Smooth muscle cell (in vitro differentiated cells): Measurements from ENCODE around the gene SPTLC3. TPM values are rescaled to one million over a fixed set of nuclear protein-coding genes. Genes with fewer than 3 reads are reported as not detected.

Experiments used
- DNase-seq: peaks from one replicate; lab custom pipeline; 2025; ENCODE audit not compliant: unreplicated experiment; lab: John Stamatoyannopoulos, UW
- H2AFZ ChIP-seq: fragments of 200-600 bp; sonication (generic); 2 replicates; pipeline ENCODE4 v1.6.0; 2016; ENCODE audit warnings: antibody characterized with exemption, low read depth, mild to moderate bottlenecking
- H3F3A ChIP-seq: fragments of 200-600 bp; sonication (generic); 2 replicates; pipeline ENCODE4 v1.6.0; 2017; ENCODE audit warnings: antibody characterized with exemption, low read depth
- H3K27ac ChIP-seq: fragments of 200-600 bp; sonication (generic); 2 replicates; pipeline ENCODE4 v1.5.1; 2016; ENCODE audit warnings: low read depth, mild to moderate bottlenecking
- H3K27me3 ChIP-seq: fragments of 200-600 bp; sonication (generic); 2 replicates; pipeline ENCODE4 v1.6.1; 2016; ENCODE audit warnings: low read depth, mild to moderate bottlenecking
- H3K36me3 ChIP-seq: fragments of 200-600 bp; sonication (generic); 2 replicates; pipeline ENCODE4 v1.5.1; 2016; ENCODE audit warnings: low read depth
- H3K4me1 ChIP-seq: fragments of 200-600 bp; sonication (generic); 2 replicates; pipeline ENCODE4 v1.5.1; 2016; ENCODE audit warnings: low read depth
- H3K4me2 ChIP-seq: fragments of 200-600 bp; sonication (generic); 2 replicates; pipeline ENCODE4 v1.6.0; 2016; ENCODE audit warnings: mild to moderate bottlenecking
- H3K4me3 ChIP-seq: fragments of 200-600 bp; sonication (generic); 2 replicates; pipeline ENCODE4 v1.5.1; 2016; ENCODE audit warnings: mild to moderate bottlenecking
- H3K79me2 ChIP-seq: fragments of 200-600 bp; sonication (generic); 2 replicates; pipeline ENCODE4 v1.6.0; 2016; ENCODE audit warnings: low read depth, mild to moderate bottlenecking
- H3K9ac ChIP-seq: fragments of 200-600 bp; sonication (generic); 2 replicates; pipeline ENCODE4 v1.6.0; 2016; ENCODE audit warnings: low read depth
- H3K9me3 ChIP-seq: fragments of 200-600 bp; sonication (generic); replicated peaks from 2 replicates; pipeline ENCODE4 v1.5.1; 2016; ENCODE audit warnings: low read depth
- H4K20me1 ChIP-seq: fragments of 200-600 bp; sonication (generic); 2 replicates; pipeline ENCODE4 v1.6.0; 2016; ENCODE audit warnings: low read depth
- WGBS: methylation state at CpG from one replicate; pipeline ENCODE4 v1.1.7; 2016; ENCODE audit warnings: low lambda C conversion rate; 5-methylcytosine and 5-hydroxymethylcytosine counted together
- polyA plus RNA-seq: library from polyadenylated mRNA; unstranded; fragments of >200 nt; fragmentation: Nextera tagmentation; extraction: Ambion mirVana; gene quantifications from 2 replicates; pipeline ENCODE4 v1.2.1, GENCODE V29; 2016
- total RNA-seq: library from RNA; depleted of rRNA; stranded (reverse); fragments of >200 nt; gene quantifications from 2 replicates; pipeline ENCODE4 v1.2.3, GENCODE V29; 2014
- TF ChIP-seq, protein P1 (sequence below): fragments of 200-600 bp; sonication (generic); IDR thresholded peaks from 2 replicates; pipeline ENCODE4 v1.5.1; 2017; ENCODE audit warnings: borderline replicate concordance, mild to moderate bottlenecking, antibody characterized with exemption; ENCODE audit not compliant: insufficient read depth, poor library complexity, severe bottlenecking

The SPTLC3 gene
- total and polyA plus RNA-seq, 2 experiments from 2014 or later, result 2.5 to 34.9 TPM

DNA sequence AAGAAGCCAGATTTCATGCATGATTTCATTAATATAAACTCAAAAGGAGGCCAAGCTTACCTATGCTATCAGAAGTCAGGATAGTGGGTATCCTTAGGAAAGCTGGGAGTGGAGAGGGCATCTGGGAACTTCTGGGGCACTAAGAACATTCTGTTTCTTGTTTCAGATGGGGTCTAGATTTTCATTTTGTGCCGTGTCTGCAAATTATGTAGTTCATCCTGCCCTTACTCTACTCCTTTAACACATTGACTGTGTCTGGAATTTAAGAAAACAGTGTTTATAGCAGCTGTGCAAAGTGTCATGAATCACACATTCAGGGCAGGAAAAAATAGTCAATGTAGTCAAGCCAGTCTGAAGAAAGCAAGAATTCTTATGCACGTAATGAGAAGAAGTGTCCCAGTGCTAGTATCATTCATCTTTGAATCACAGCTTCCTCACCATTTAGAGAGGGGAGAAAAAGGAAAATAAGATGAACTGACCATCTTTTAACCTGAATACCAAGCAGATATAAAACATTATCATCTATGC, 11.6 kb upstream of the SPTLC3 start:
- WGBS, result 81% methylated on average over 2 of the region's 2 CpGs
- DNase-seq, result no peak
- no peak overlapping the region for H3K4me3 ChIP-seq
- no peak overlapping the region for H2AFZ ChIP-seq
- H3K27ac ChIP-seq, result no peak overlapping the region
- TF ChIP-seq, protein P1, sequence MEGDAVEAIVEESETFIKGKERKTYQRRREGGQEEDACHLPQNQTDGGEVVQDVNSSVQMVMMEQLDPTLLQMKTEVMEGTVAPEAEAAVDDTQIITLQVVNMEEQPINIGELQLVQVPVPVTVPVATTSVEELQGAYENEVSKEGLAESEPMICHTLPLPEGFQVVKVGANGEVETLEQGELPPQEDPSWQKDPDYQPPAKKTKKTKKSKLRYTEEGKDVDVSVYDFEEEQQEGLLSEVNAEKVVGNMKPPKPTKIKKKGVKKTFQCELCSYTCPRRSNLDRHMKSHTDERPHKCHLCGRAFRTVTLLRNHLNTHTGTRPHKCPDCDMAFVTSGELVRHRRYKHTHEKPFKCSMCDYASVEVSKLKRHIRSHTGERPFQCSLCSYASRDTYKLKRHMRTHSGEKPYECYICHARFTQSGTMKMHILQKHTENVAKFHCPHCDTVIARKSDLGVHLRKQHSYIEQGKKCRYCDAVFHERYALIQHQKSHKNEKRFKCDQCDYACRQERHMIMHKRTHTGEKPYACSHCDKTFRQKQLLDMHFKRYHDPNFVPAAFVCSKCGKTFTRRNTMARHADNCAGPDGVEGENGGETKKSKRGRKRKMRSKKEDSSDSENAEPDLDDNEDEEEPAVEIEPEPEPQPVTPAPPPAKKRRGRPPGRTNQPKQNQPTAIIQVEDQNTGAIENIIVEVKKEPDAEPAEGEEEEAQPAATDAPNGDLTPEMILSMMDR, result no peak
- H3K4me1 ChIP-seq, result no peaks in the 10 kb centered on the region
- H3K9ac ChIP-seq, result no peak overlapping the region
- no peaks in the 10 kb centered on the region for H3K36me3 ChIP-seq
- no peaks in the 10 kb centered on the region for H3K79me2 ChIP-seq
- no peaks in the 10 kb centered on the region for H3K9me3 ChIP-seq
- H3F3A ChIP-seq, result no peaks in the 10 kb centered on the region
- H4K20me1 ChIP-seq, result no peaks in the 10 kb centered on the region
- H3K4me2 ChIP-seq, result no peak overlapping the region
- H3K27me3 ChIP-seq, result no peaks in the 10 kb centered on the region

DNA sequence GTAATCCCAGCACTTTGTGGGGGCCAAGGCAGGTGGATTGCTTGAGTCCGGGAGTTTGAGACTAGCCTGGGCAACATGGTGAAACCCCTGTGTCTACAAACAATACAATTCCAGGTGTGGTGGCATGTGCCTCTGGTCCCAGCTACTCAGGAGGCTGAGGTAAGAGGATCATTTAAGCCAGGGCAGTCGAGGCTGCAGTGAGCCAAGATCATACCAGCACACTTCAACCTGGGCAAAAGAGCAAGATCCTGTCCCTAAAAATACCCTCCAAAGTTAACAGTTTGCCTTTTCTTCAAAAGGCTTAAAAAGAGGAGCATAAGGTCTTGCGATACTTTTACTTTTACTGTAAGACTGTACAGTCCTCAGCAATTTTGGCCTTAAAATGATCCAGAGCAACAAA, 10.7 kb upstream of the SPTLC3 start:
- 94% methylated on average over 3 of the region's 3 CpGs for WGBS
- Histone ChIP-seq H3K27me3 (no peaks in the 10 kb centered on the region), H3K27ac (no peak overlapping the region), H3K9ac (no peak overlapping the region), H3K4me3 (no peak overlapping the region), H3K4me2 (no peak overlapping the region), H3K79me2 (no peaks in the 10 kb centered on the region), H3K9me3 (no peaks in the 10 kb centered on the region), H3F3A (no peaks in the 10 kb centered on the region), H3K36me3 (no peaks in the 10 kb centered on the region), H4K20me1 (no peaks in the 10 kb centered on the region), H2AFZ (no peak overlapping the region), H3K4me1 (no peaks in the 10 kb centered on the region)
- TF ChIP-seq, protein P1, result no peak
- DNase-seq, result no peak

DNA sequence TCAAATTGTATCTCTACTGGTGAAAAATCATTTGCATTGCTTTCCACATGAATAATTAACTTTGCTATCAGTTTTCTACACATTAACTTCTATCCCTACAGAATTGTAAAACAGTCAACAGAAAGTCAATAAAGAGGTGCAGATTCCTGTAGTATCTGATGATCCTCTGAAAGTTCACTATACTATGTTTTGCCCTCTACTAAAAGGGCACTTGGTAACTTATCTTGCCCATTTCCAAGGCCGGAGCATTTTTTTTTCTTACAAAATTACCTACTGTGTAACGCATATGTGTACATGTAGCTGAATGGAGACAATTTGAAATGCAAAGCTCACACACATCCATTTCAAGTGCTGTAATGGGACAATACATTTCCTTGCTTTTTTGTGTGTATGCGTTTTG, 9.6 kb upstream of the SPTLC3 start:
- H3K9me3 ChIP-seq, result no peaks in the 10 kb centered on the region
- H2AFZ ChIP-seq, result no peak overlapping the region
- TF ChIP-seq, protein P1, result no peak
- no peak overlapping the region for H3K4me2 ChIP-seq
- H3K9ac ChIP-seq, result no peak overlapping the region
- no peak overlapping the region for H3K27ac ChIP-seq
- no peaks in the 10 kb centered on the region for H4K20me1 ChIP-seq
- no peaks in the 10 kb centered on the region for H3K4me1 ChIP-seq
- no peaks in the 10 kb centered on the region for H3F3A ChIP-seq
- WGBS, result 92% methylated on average over 3 of the region's 3 CpGs
- no peaks in the 10 kb centered on the region for H3K79me2 ChIP-seq
- no peak for DNase-seq
- no peaks in the 10 kb centered on the region for H3K36me3 ChIP-seq
- no peak overlapping the region for H3K4me3 ChIP-seq
- no peaks in the 10 kb centered on the region for H3K27me3 ChIP-seq

DNA sequence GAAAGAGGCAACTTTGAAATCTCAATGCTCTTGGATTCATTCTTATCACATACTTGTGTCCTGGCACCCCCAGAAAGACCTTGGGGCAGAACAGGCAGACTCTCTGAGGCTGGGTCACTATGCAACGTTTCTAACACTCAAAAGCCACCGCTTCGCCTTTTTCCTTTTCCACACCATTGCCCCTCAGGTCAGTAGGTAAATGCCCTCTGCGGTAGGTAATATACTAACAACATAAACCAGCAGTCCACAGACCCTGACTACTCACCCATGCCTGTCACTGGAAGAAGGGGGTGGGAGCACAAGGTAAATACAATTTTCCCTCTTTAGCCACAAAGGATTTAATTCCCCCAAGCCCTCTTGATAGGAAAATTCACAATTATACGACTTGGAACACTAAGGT, 6.5 kb upstream of the SPTLC3 start:
- Histone ChIP-seq H3K9me3 (no peaks in the 10 kb centered on the region), H3K4me2 (no peak overlapping the region), H3K9ac (no peak overlapping the region), H3K4me3 (no peak overlapping the region), H2AFZ (no peak overlapping the region), H3K27ac (no peak overlapping the region), H4K20me1 (no peaks in the 10 kb centered on the region), H3F3A (no peaks in the 10 kb centered on the region), H3K79me2 (no peaks in the 10 kb centered on the region), H3K4me1 (no peaks in the 10 kb centered on the region), H3K36me3 (no peaks in the 10 kb centered on the region), H3K27me3 (no peaks in the 10 kb centered on the region)
- 84% methylated on average over 5 of the region's 5 CpGs for WGBS
- DNase-seq, result no peak
- TF ChIP-seq, protein P1, result no peak
